HepG2 (cell line): Measurements from ENCODE around the gene BICDL2. TPM values are rescaled to one million over a fixed set of nuclear protein-coding genes. Genes with fewer than 3 reads are reported as not detected.
A peak's percentile ranks its signal among the peaks of the same experiment; 100 is the strongest.

Source experiments
- ADNP ChIP-seq: sonication (generic); formaldehyde crosslinking; IDR thresholded peaks from 2 replicates; pipeline ENCODE4 v1.4.0; 2020; ENCODE audit warnings: missing genetic modification reagents
- DMTF1 ChIP-seq: sonication (generic); formaldehyde crosslinking; IDR thresholded peaks from 2 replicates; pipeline ENCODE4 v1.4.0; 2020; ENCODE audit warnings: mild to moderate bottlenecking, missing genetic modification reagents
- ELF4 ChIP-seq: sonication (generic); formaldehyde crosslinking; IDR thresholded peaks from 2 replicates; pipeline ENCODE4 v1.5.0; 2020; ENCODE audit warnings: missing genetic modification reagents, mild to moderate bottlenecking, moderate library complexity, borderline replicate concordance
- FOXA1 ChIP-seq, 2 experiments: fragments of 450-650 bp in 1 of 2; sonication (generic) in 1 of 2; formaldehyde crosslinking in 1 of 2; IDR thresholded peaks; 2 replicates each; pipeline versions ENCODE4 v1.4.0 to v1.6.1; 2016 to 2020; ENCODE audit warnings: missing genetic modification reagents in 1 of 2
- HNRNPL ChIP-seq: fragments of 200-400 bp; formaldehyde crosslinking; IDR thresholded peaks from 2 replicates; pipeline ENCODE4 v1.6.1; 2017; ENCODE audit warnings: mild to moderate bottlenecking, low read depth, low read length
- NFATC3 ChIP-seq: sonication (generic); formaldehyde crosslinking; IDR thresholded peaks from 2 replicates; pipeline ENCODE4 v1.5.1; 2020; ENCODE audit warnings: mild to moderate bottlenecking, missing genetic modification reagents
- NR2F2 ChIP-seq: IDR thresholded peaks from 2 replicates; pipeline ENCODE4 v1.6.1; 2012; ENCODE audit warnings: low read depth, inconsistent platforms, borderline replicate concordance
- PAF1 ChIP-seq: IDR thresholded peaks from 2 replicates; pipeline ENCODE4 v1.6.1; 2016; ENCODE audit warnings: missing genetic modification reagents, missing compliant biosample characterization
- POLR2AphosphoS5 ChIP-seq: IDR thresholded peaks from 2 replicates; pipeline ENCODE4 v1.6.1; 2012; ENCODE audit warnings: low read depth, low read length
- PPARG ChIP-seq: conservative IDR thresholded peaks from 2 replicates; pipeline ENCODE4 v1.6.1; 2016; ENCODE audit warnings: missing biosample characterization, missing genetic modification reagents
- SNAI1 ChIP-seq: sonication (generic); formaldehyde crosslinking; IDR thresholded peaks from 2 replicates; pipeline ENCODE4 v1.5.0; 2020; ENCODE audit warnings: mild to moderate bottlenecking, missing genetic modification reagents, borderline replicate concordance
- TFDP1 ChIP-seq: IDR thresholded peaks from 2 replicates; pipeline ENCODE4 v1.6.1; 2016; ENCODE audit warnings: missing compliant biosample characterization, missing genetic modification reagents, borderline replicate concordance
- THRA ChIP-seq: sonication (generic); formaldehyde crosslinking; IDR thresholded peaks from 2 replicates; pipeline ENCODE4 v1.4.0; 2020; ENCODE audit warnings: missing genetic modification reagents, borderline replicate concordance
- ZBTB26 ChIP-seq: IDR thresholded peaks from 2 replicates; pipeline ENCODE4 v1.6.1; 2016; ENCODE audit warnings: missing compliant biosample characterization, missing genetic modification reagents, borderline replicate concordance
- ZBTB37 ChIP-seq: sonication (generic); formaldehyde crosslinking; IDR thresholded peaks from 2 replicates; pipeline ENCODE4 v1.4.0; 2020; ENCODE audit warnings: mild to moderate bottlenecking, missing genetic modification reagents
- ZMYM3 ChIP-seq: sonication (generic); formaldehyde crosslinking; IDR thresholded peaks from 2 replicates; pipeline ENCODE4 v1.5.1; 2020; ENCODE audit warnings: mild to moderate bottlenecking, missing genetic modification reagents
- ZNF3 ChIP-seq: IDR thresholded peaks from 2 replicates; pipeline ENCODE4 v1.7.0; 2017; ENCODE audit warnings: inconsistent platforms
- ZNF629 ChIP-seq: sonication (generic); formaldehyde crosslinking; conservative IDR thresholded peaks from 2 replicates; pipeline ENCODE4 v1.5.0; 2020; ENCODE audit warnings: missing genetic modification reagents
- ZNF772 ChIP-seq: sonication (generic); formaldehyde crosslinking; IDR thresholded peaks from 2 replicates; pipeline ENCODE4 v1.5.0; 2020; ENCODE audit warnings: mild to moderate bottlenecking, missing genetic modification reagents
- ZNF775 ChIP-seq: sonication (generic); formaldehyde crosslinking; IDR thresholded peaks from 2 replicates; pipeline ENCODE4 v1.4.0; 2020; ENCODE audit warnings: missing genetic modification reagents, mild to moderate bottlenecking, moderate library complexity, borderline replicate concordance
- ZNF83 ChIP-seq: sonication (generic); formaldehyde crosslinking; IDR thresholded peaks from 2 replicates; pipeline ENCODE4 v1.4.0; 2020; ENCODE audit warnings: missing genetic modification reagents, mild to moderate bottlenecking, borderline replicate concordance
- ZSCAN31 ChIP-seq: sonication (generic); formaldehyde crosslinking; IDR thresholded peaks from 2 replicates; pipeline ENCODE4 v1.5.0; 2020; ENCODE audit warnings: low read depth, mild to moderate bottlenecking, missing genetic modification reagents
- polyA plus RNA-seq, 8 experiments: library from polyadenylated mRNA; depleted of rRNA in 3 of 8; stranded (reverse) in 7 of 8; unstranded in 1 of 8; fragments of >200 nt; fragmentation: Illumina TruSeq in 4 of 8; extraction: Trizol in 4 of 8; gene quantifications; 2 replicates each; pipeline versions ENCODE4 v1.2.1 to v1.2.3, GENCODE V29; 2011 to 2016; ENCODE audit warnings: low read depth in 4 of 8, missing spikeins in 1 of 8, mixed read lengths in 1 of 8; ENCODE audit not compliant: insufficient read depth in 1 of 8
- total RNA-seq, 5 experiments: library from RNA; depleted of rRNA; stranded (reverse); fragments of >200 nt; fragmentation: Illumina TruSeq; extraction: Trizol; gene quantifications; 2 replicates each; pipeline ENCODE4 v1.2.3, GENCODE V29; 2016; ENCODE audit warnings: low read depth in 1 of 5

Gene BICDL2
- total and polyA plus RNA-seq, 2 of the 13 experiments (the other 11 are each of a cell fraction or from before 2014, with no cell fraction given): 0.12 TPM; not detected in 1

- TF ChIP-seq PAF1 (CRISPR knock-in tag): no peak
- no peak for TF ChIP-seq HNRNPL
- no peak for TF ChIP-seq THRA
- no peak for TF ChIP-seq ZNF629
- TF ChIP-seq ZNF3 (CRISPR knock-in tag): no peak
- no peak for TF ChIP-seq SNAI1 (CRISPR knock-in tag)
- no peak for TF ChIP-seq DMTF1 (CRISPR knock-in tag)
- peak; percentile 46; the same call in 1 of the 2 replicates for TF ChIP-seq ZNF83
- TF ChIP-seq ZMYM3: no peak
- peak; percentile 81 for TF ChIP-seq POLR2AphosphoS5
- TF ChIP-seq NFATC3: no peak
- peak; percentile 86; the same call in 1 of the 2 replicates for TF ChIP-seq TFDP1
- TF ChIP-seq ZBTB37 (CRISPR knock-in tag): no peak
- TF ChIP-seq NR2F2: no peak
- TF ChIP-seq ZSCAN31 (CRISPR knock-in tag): peak; percentile 81
- TF ChIP-seq ZNF775: no peak
- no peak for TF ChIP-seq FOXA1 (IDR thresholded peaks at IDR 0.05)
- no peak for TF ChIP-seq FOXA1 (CRISPR knock-in tag; IDR thresholded peaks at IDR 0.05)
- no peak for TF ChIP-seq ZBTB26 (CRISPR knock-in tag)
- no peak for TF ChIP-seq PPARG (CRISPR knock-in tag)
- no peak for TF ChIP-seq ADNP (CRISPR knock-in tag)
- peak; percentile 28; the same call in 1 of the 2 replicates for TF ChIP-seq ZNF772
- TF ChIP-seq ELF4 (CRISPR knock-in tag): peak; percentile 69; the same call in 1 of the 2 replicates
These were observed 56.2 kb downstream of the BICDL2 start, which contains the start of gene PKMYT1 (continued) for GRCh38 chr16:2980227-2981176.
